GM12878 (cell line): Measurements from ENCODE around the gene JAML.
"Not testable (repeated sequence)": the region's sequence is repeated elsewhere in the genome, so short reads cannot be mapped to it uniquely, and the experiment has no call there.

Source experiments
- ATF3 ChIP-seq: IDR thresholded peaks from 2 replicates; pipeline ENCODE4 v1.6.1; 2011; ENCODE audit warnings: low read depth, mild to moderate bottlenecking, low read length, moderate library complexity, borderline replicate concordance; ENCODE audit errors: extremely low read depth
- ETV6 ChIP-seq, 2 experiments: fragments of 450-650 bp in 1 of 2; IDR thresholded peaks in 1 of 2; conservative IDR thresholded peaks in 1 of 2; 2 replicates each; pipeline ENCODE4 v1.6.1; 2014; ENCODE audit warnings: antibody characterized with exemption in 1 of 2, borderline replicate concordance in 1 of 2, low read depth in 1 of 2, mild to moderate bottlenecking in 1 of 2, moderate library complexity in 1 of 2
- GABPA ChIP-seq: IDR thresholded peaks from 2 replicates; pipeline ENCODE4 v1.6.1; 2014; ENCODE audit warnings: antibody characterized with exemption, low read depth, mild to moderate bottlenecking, inconsistent platforms
- KDM1A ChIP-seq: fragments of 200-600 bp; sonication (generic); IDR thresholded peaks from 2 replicates; pipeline ENCODE4 v1.6.1; 2016; ENCODE audit warnings: borderline replicate concordance
- NR2C1 ChIP-seq: fragments of 450-650 bp; IDR thresholded peaks from 2 replicates; pipeline ENCODE4 v1.6.1; 2017; ENCODE audit warnings: antibody characterized with exemption, mild to moderate bottlenecking, moderate library complexity
- NRF1 ChIP-seq: conservative IDR thresholded peaks from 2 replicates; pipeline ENCODE4 v1.6.1; 2011; ENCODE audit warnings: mild to moderate bottlenecking, low read depth, low read length, improper control_type of control experiment
- PBX3 ChIP-seq: IDR thresholded peaks from 2 replicates; pipeline ENCODE4 v1.6.1; 2011; ENCODE audit warnings: mild to moderate bottlenecking, low read depth, low read length, moderate library complexity; ENCODE audit not compliant: insufficient replicate concordance
- POLR2A ChIP-seq: IDR thresholded peaks from 2 replicates; pipeline ENCODE4 v1.6.1; 2011; ENCODE audit warnings: low read depth, mild to moderate bottlenecking, low read length
- POU2F2 ChIP-seq: IDR thresholded peaks from 3 replicates; pipeline ENCODE4 v1.6.1; 2011; ENCODE audit warnings: low read depth, mild to moderate bottlenecking, low read length, borderline replicate concordance
- RELA ChIP-seq: fragments of 450-650 bp; IDR thresholded peaks from 2 replicates; pipeline ENCODE4 v1.8.0; 2014; ENCODE audit warnings: borderline replicate concordance; ENCODE audit not compliant: partially characterized antibody
- RFX5 ChIP-seq: IDR thresholded peaks from 2 replicates; pipeline ENCODE4 v1.6.1; 2011; ENCODE audit warnings: low read depth, low read length, improper control_type of control experiment
- ZNF274 ChIP-seq: IDR thresholded peaks from one replicate; pipeline ENCODE4 v1.8.0; 2011; ENCODE audit not compliant: insufficient read length, insufficient read depth
- TF ChIP-seq, protein P1 (sequence below), 3 experiments: IDR thresholded peaks in 2 of 3; conservative IDR thresholded peaks in 1 of 3; 2 replicates each; pipeline ENCODE4 v1.5.1; 2011; ENCODE audit warnings: low read depth in 3 of 3, low read length in 3 of 3, mild to moderate bottlenecking in 3 of 3, control low read depth in 2 of 3, moderate library complexity in 2 of 3, inconsistent platforms in 1 of 3, mixed read lengths in 1 of 3; ENCODE audit not compliant: control insufficient read depth in 2 of 3, insufficient read depth in 1 of 3; ENCODE audit errors: extremely low read depth in 1 of 3
- TF ChIP-seq, protein P2 (sequence below): IDR thresholded peaks from 2 replicates; pipeline ENCODE4 v1.6.1; 2011; ENCODE audit warnings: low read depth, low read length, improper control_type of control experiment, borderline replicate concordance

DNA sequence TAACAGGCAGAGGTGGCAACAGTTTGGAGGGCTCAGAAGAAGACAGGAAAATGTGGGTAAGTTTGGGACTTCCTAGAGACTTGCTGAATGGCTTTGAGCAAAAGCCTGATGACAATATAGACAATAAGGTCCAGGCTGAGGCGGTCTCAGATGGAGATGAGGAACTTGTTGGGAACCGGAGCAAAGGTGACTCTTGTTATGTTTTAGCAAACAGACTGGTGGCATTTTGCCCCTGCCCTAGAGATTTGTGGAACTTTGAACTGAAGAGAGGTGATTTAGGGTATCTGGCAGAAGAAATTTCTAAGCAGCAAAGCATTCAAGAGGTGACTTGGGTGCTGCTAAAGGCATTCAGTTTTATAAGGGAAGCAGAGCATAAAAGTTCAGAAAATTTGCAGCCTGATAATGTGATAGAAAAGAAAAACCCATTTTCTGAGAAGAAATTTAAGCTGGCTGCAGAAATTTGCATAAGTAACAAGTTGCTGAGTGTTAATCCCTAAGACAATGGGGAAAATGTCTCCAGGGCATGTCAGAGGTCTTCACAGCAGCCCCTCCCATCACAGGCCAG lies 33.8 kb downstream of the JAML start:
- not testable (repeated sequence) for TF ChIP-seq NR2C1; KDM1A; ZNF274; ATF3; ETV6 (conservative IDR thresholded peaks at IDR 0.05 in 1 of 2, IDR thresholded peaks at IDR 0.05 in 1 of 2; ENCODE audit: borderline replicate concordance in 1 of 2, low read depth in 1 of 2); POU2F2; NRF1; RFX5; GABPA; POLR2A; RELA; PBX3
- TF ChIP-seq, protein P1, sequence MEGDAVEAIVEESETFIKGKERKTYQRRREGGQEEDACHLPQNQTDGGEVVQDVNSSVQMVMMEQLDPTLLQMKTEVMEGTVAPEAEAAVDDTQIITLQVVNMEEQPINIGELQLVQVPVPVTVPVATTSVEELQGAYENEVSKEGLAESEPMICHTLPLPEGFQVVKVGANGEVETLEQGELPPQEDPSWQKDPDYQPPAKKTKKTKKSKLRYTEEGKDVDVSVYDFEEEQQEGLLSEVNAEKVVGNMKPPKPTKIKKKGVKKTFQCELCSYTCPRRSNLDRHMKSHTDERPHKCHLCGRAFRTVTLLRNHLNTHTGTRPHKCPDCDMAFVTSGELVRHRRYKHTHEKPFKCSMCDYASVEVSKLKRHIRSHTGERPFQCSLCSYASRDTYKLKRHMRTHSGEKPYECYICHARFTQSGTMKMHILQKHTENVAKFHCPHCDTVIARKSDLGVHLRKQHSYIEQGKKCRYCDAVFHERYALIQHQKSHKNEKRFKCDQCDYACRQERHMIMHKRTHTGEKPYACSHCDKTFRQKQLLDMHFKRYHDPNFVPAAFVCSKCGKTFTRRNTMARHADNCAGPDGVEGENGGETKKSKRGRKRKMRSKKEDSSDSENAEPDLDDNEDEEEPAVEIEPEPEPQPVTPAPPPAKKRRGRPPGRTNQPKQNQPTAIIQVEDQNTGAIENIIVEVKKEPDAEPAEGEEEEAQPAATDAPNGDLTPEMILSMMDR (IDR thresholded peaks at IDR 0.05 in 2 of 3, conservative IDR thresholded peaks at IDR 0.05 in 1 of 3; ENCODE audit: control insufficient read depth in 2 of 3, extremely low read depth in 1 of 3, insufficient read depth in 1 of 3, low read depth in 3 of 3, low read length in 3 of 3) = not testable (repeated sequence)
- TF ChIP-seq, protein P2, sequence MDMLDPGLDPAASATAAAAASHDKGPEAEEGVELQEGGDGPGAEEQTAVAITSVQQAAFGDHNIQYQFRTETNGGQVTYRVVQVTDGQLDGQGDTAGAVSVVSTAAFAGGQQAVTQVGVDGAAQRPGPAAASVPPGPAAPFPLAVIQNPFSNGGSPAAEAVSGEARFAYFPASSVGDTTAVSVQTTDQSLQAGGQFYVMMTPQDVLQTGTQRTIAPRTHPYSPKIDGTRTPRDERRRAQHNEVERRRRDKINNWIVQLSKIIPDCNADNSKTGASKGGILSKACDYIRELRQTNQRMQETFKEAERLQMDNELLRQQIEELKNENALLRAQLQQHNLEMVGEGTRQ = not testable (repeated sequence)
